GM20000 (cell line): ENCODE results near the gene CCN5.

Source experiments
- DNase-seq: peaks from one replicate; pipeline ENCODE4 v3.0.0; 2012; ENCODE audit warnings: low spot score
- CTCF ChIP-seq: IDR thresholded peaks from 2 replicates; pipeline ENCODE4 v1.5.1; 2012; ENCODE audit warnings: mild to moderate bottlenecking, control low read depth; ENCODE audit errors: extremely low read depth, missing control alignments

Gene CCN5

GRCh38 chr20:44720997-44721784 lies 6.0 kb downstream of the CCN5 start:
- DNase-seq: no peak
- TF ChIP-seq CTCF: no peak

GRCh38 chr20:44721785-44722054 lies 6.6 kb downstream of the CCN5 start:
- DNase-seq: no peak
- TF ChIP-seq CTCF: no peak

GRCh38 chr20:44722990-44723389 lies 7.8 kb downstream of the CCN5 start:
- DNase-seq: no peak
- TF ChIP-seq CTCF: no peak

- no peak for TF ChIP-seq CTCF
- no peak for DNase-seq
Measured at GRCh38 chr20:44723391-44723790, 8.2 kb downstream of the CCN5 start.

GRCh38 chr20:44723798-44724362 lies 8.7 kb downstream of the CCN5 start:
- no peak for TF ChIP-seq CTCF
- DNase-seq: no peak

- no peak for TF ChIP-seq CTCF
- DNase-seq: no peak
Measured at GRCh38 chr20:44724423-44725091, 9.4 kb downstream of the CCN5 start.

- no peak for DNase-seq
- no peak for TF ChIP-seq CTCF
Measured at GRCh38 chr20:44725837-44726236, 10.7 kb downstream of the CCN5 start.
